ENCODE measurements around the gene CRIP1. TPM values are rescaled to one million over a fixed set of nuclear protein-coding genes. Genes with fewer than 3 reads are reported as not detected.

Gene CRIP1
- total and polyA plus RNA-seq, 2 experiments from 2014 or later, result 0.80 to 8.4 TPM

DNA sequence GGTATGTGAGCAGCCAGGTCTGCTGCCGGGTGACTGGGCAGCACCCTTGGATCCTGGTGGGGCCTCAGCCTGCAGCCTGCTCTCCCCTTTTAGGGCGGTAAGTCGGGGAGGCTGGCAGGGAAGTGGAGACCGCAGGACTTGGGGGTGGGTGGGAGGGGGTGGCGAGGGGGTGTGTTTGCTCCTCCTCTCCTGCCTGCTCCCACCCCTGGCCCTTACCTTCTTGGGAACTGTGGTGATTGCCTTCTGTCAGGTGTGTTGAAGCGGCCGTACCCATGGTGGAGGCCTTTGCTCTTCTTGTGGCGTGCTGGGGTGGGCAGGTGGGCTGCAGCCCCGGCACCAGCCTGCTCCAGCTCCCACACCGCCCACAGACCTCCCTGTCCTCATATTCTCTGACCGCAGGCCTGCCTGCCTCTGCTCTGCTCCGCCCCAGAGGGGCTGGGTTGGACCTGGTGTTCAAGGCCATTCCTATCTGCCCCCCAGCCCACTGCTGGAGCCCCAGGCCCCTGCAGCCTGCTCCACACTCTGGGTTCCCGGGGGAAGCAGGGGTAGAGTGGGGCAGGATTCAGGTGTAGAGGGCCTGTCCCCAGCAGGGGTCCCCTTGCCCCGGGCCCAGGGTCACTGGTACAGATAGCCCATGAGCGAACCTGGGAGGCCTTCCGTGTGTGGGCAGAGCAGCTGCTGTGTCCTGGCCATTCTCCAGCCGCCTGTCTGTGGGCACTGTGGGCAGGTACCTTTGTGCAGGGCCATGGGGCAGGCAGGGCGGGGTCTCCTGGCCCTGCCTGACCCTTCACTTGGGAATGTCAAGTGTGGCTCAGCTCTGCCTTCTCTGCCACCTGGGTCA is 9.5 kb downstream of the CRIP1 start:
- Mint-ChIP-seq H3K27me3 (ENCODE audit: insufficient read depth, low read depth, poor library complexity) (peaks cover 8% of the 10 kb centered on the region), H3K36me3 (ENCODE audit: low read depth) (no peaks in the 10 kb centered on the region), H3K4me1 (0 out of 3 replicates have a peak, but pooled peaks cover 2% of the 10 kb centered on the region), H3K4me3 (no peak overlapping the region), H3K27ac (no peak overlapping the region), H3K9me3 (peaks cover 3% of the 10 kb centered on the region; the same call in 1 of the 3 replicates)
- no peaks in the 10 kb centered on the region for H3K36me3 ChIP-seq (ENCODE audit: insufficient read depth)
- no peaks in the 10 kb centered on the region for H3K79me2 ChIP-seq (replicated peaks; ENCODE audit: insufficient read depth)
- H3K9me2 ChIP-seq (ENCODE audit: insufficient read depth), result peaks cover 3% of the 10 kb centered on the region; the same call in 1 of the 2 replicates
- peaks cover 4% of the 10 kb centered on the region; the same call in 1 of the 2 replicates for H3F3A ChIP-seq (replicated peaks; ENCODE audit: low read depth)
- no peaks in the 10 kb centered on the region for H4K20me1 ChIP-seq (replicated peaks; ENCODE audit: insufficient read depth)
- no peak overlapping the region for H3K4me3 ChIP-seq
- H3K4me2 ChIP-seq, result no peak overlapping the region
- no peaks in the 10 kb centered on the region for H3K27me3 ChIP-seq (ENCODE audit: insufficient read depth)
- no peaks in the 10 kb centered on the region for H3K4me1 ChIP-seq (ENCODE audit: insufficient read depth)
- TF ChIP-seq POLR2AphosphoS5 (IDR thresholded peaks at IDR 0.05; ENCODE audit: low read depth) (no peak), ZNF114 (CRISPR knock-in tag; IDR thresholded peaks at IDR 0.05) (no peak), NANOG (IDR thresholded peaks at IDR 0.05; ENCODE audit: borderline replicate concordance) (no peak), ZNF331 (CRISPR knock-in tag; IDR thresholded peaks at IDR 0.05; ENCODE audit: low read depth) (no peak), EZH2 (IDR thresholded peaks at IDR 0.05; ENCODE audit: low read depth, unreplicated experiment) (no peak)
- TF ChIP-seq, protein P1, sequence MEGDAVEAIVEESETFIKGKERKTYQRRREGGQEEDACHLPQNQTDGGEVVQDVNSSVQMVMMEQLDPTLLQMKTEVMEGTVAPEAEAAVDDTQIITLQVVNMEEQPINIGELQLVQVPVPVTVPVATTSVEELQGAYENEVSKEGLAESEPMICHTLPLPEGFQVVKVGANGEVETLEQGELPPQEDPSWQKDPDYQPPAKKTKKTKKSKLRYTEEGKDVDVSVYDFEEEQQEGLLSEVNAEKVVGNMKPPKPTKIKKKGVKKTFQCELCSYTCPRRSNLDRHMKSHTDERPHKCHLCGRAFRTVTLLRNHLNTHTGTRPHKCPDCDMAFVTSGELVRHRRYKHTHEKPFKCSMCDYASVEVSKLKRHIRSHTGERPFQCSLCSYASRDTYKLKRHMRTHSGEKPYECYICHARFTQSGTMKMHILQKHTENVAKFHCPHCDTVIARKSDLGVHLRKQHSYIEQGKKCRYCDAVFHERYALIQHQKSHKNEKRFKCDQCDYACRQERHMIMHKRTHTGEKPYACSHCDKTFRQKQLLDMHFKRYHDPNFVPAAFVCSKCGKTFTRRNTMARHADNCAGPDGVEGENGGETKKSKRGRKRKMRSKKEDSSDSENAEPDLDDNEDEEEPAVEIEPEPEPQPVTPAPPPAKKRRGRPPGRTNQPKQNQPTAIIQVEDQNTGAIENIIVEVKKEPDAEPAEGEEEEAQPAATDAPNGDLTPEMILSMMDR (conservative IDR thresholded peaks at IDR 0.05; ENCODE audit: low read depth in 2 of 2), result no peak
- TF ChIP-seq, protein P2, sequence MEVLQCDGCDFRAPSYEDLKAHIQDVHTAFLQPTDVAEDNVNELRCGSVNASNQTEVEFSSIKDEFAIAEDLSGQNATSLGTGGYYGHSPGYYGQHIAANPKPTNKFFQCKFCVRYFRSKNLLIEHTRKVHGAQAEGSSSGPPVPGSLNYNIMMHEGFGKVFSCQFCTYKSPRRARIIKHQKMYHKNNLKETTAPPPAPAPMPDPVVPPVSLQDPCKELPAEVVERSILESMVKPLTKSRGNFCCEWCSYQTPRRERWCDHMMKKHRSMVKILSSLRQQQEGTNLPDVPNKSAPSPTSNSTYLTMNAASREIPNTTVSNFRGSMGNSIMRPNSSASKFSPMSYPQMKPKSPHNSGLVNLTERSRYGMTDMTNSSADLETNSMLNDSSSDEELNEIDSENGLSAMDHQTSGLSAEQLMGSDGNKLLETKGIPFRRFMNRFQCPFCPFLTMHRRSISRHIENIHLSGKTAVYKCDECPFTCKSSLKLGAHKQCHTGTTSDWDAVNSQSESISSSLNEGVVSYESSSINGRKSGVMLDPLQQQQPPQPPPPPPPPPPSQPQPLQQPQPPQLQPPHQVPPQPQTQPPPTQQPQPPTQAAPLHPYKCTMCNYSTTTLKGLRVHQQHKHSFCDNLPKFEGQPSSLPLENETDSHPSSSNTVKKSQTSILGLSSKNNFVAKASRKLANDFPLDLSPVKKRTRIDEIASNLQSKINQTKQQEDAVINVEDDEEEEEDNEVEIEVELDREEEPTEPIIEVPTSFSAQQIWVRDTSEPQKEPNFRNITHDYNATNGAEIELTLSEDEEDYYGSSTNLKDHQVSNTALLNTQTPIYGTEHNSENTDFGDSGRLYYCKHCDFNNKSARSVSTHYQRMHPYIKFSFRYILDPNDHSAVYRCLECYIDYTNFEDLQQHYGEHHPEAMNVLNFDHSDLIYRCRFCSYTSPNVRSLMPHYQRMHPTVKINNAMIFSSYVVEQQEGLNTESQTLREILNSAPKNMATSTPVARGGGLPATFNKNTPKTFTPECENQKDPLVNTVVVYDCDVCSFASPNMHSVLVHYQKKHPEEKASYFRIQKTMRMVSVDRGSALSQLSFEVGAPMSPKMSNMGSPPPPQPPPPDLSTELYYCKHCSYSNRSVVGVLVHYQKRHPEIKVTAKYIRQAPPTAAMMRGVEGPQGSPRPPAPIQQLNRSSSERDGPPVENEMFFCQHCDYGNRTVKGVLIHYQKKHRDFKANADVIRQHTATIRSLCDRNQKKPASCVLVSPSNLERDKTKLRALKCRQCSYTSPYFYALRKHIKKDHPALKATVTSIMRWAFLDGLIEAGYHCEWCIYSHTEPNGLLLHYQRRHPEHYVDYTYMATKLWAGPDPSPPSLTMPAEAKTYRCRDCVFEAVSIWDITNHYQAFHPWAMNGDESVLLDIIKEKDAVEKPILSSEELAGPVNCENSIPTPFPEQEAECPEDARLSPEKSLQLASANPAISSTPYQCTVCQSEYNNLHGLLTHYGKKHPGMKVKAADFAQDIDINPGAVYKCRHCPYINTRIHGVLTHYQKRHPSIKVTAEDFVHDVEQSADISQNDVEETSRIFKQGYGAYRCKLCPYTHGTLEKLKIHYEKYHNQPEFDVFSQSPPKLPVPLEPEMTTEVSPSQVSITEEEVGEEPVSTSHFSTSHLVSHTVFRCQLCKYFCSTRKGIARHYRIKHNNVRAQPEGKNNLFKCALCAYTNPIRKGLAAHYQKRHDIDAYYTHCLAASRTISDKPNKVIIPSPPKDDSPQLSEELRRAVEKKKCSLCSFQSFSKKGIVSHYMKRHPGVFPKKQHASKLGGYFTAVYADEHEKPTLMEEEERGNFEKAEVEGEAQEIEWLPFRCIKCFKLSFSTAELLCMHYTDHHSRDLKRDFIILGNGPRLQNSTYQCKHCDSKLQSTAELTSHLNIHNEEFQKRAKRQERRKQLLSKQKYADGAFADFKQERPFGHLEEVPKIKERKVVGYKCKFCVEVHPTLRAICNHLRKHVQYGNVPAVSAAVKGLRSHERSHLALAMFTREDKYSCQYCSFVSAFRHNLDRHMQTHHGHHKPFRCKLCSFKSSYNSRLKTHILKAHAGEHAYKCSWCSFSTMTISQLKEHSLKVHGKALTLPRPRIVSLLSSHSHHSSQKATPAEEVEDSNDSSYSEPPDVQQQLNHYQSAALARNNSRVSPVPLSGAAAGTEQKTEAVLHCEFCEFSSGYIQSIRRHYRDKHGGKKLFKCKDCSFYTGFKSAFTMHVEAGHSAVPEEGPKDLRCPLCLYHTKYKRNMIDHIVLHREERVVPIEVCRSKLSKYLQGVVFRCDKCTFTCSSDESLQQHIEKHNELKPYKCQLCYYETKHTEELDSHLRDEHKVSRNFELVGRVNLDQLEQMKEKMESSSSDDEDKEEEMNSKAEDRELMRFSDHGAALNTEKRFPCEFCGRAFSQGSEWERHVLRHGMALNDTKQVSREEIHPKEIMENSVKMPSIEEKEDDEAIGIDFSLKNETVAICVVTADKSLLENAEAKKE (CRISPR knock-in tag; IDR thresholded peaks at IDR 0.05), result no peak
- TF ChIP-seq, protein P3, sequence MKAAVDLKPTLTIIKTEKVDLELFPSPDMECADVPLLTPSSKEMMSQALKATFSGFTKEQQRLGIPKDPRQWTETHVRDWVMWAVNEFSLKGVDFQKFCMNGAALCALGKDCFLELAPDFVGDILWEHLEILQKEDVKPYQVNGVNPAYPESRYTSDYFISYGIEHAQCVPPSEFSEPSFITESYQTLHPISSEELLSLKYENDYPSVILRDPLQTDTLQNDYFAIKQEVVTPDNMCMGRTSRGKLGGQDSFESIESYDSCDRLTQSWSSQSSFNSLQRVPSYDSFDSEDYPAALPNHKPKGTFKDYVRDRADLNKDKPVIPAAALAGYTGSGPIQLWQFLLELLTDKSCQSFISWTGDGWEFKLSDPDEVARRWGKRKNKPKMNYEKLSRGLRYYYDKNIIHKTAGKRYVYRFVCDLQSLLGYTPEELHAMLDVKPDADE (IDR thresholded peaks at IDR 0.05), result no peak
- H3K27ac ChIP-seq (ENCODE audit: low read depth), result no peak overlapping the region
- DNase-seq (ENCODE audit: low spot score), result no peak
- no peak for ATAC-seq
- no peak overlapping the region for H2AFZ ChIP-seq

All from GM23338 (cell line).